Vagina (tissue), 2 donors: ENCODE data around the gene FAM219A. TPM values are rescaled to one million over a fixed set of nuclear protein-coding genes. Genes with fewer than 3 reads are reported as not detected.
A peak's percentile ranks its signal among the peaks of the same experiment; 100 is the strongest.

Source experiments
- DNase-seq, 2 donors: peaks; one replicate each; pipeline ENCODE4 v3.0.0-alpha.2; 2017; ENCODE audit errors: extremely low spot score in 2 of 2
- H3K27ac ChIP-seq: fragments of 200-600 bp; sonication (generic); one replicate; pipeline ENCODE4 v1.5.1; 2019
- H3K27me3 ChIP-seq: fragments of 200-600 bp; sonication (generic); one replicate; pipeline ENCODE4 v1.5.1; 2019
- H3K36me3 ChIP-seq, 2 donors: fragments of 200-600 bp; sonication (generic); one replicate each; pipeline ENCODE4 v1.5.1; 2017 to 2019
- H3K4me1 ChIP-seq: fragments of 200-600 bp; sonication (generic); one replicate; pipeline ENCODE4 v1.5.1; 2019
- H3K4me3 ChIP-seq, 2 donors: fragments of 200-600 bp; sonication (generic); 1 replicate in 1 of 2; 2 replicates in 1 of 2; pipeline ENCODE4 v1.5.1; 2016 to 2019
- H3K9me3 ChIP-seq: fragments of 200-600 bp; sonication (generic); one replicate; pipeline ENCODE4 v1.5.1; 2019
- CTCF ChIP-seq, 3 experiments: fragments of 450-650 bp in 2 of 3; fragments of 200-600 bp in 1 of 3; sonication (generic) in 1 of 3; IDR thresholded peaks; one replicate each; pipeline ENCODE4 v1.5.1; 2017 to 2019; ENCODE audit warnings: antibody characterized with exemption in 3 of 3, mild to moderate bottlenecking in 2 of 3, moderate library complexity in 2 of 3
- POLR2A ChIP-seq, 2 donors: fragments of 450-650 bp; IDR thresholded peaks; one replicate each; pipeline ENCODE4 v1.6.1; 2017; ENCODE audit warnings: antibody characterized with exemption in 2 of 2, mild to moderate bottlenecking in 2 of 2, moderate library complexity in 2 of 2
- POLR2AphosphoS5 ChIP-seq, 2 donors: sonication (generic); formaldehyde crosslinking; IDR thresholded peaks; one replicate each; pipeline ENCODE4 v1.9.0; 2017; ENCODE audit warnings: antibody characterized with exemption in 2 of 2, mild to moderate bottlenecking in 2 of 2, low read depth in 1 of 2; ENCODE audit not compliant: insufficient read depth in 1 of 2
- intact Hi-C: fragments of 100-400 bp; cut with DNase I; formaldehyde crosslinking; loops from one replicate; pipeline ENCODE4 v1.15.1; 2023
- total RNA-seq: library from RNA; depleted of rRNA; stranded (reverse); fragments of >200 nt; gene quantifications from one replicate; pipeline ENCODE4 v1.2.3, GENCODE V29; 2016

The FAM219A gene
- total RNA-seq, 1 donor from 2014 or later, result 9.3 TPM

GRCh38 chr9:34501372-34501771 lies 43.0 kb upstream of the FAM219A start:
- Histone ChIP-seq H3K27me3 (no peaks in the 10 kb centered on the region), H3K4me3 (no peak overlapping the region), H3K4me1 (peaks cover 25% of the 10 kb centered on the region), H3K27ac (no peak overlapping the region), H3K36me3 (no peaks in the 10 kb centered on the region), H3K9me3 (no peaks in the 10 kb centered on the region)
- DNase-seq, result no peak
- TF ChIP-seq POLR2A (IDR thresholded peaks at IDR 0.05) (no peak), POLR2AphosphoS5 (IDR thresholded peaks at IDR 0.05; ENCODE audit: insufficient read depth in 1 of 2, low read depth in 1 of 2) (no peak), CTCF (IDR thresholded peaks at IDR 0.05) (no peak)
- intact Hi-C loops, result loop anchor here (5.0 kb wide), 1 partner anchor 49 kb away; no protein-coding TSS in a partner anchor

- no peaks in the 10 kb centered on the region for H3K36me3 ChIP-seq
- peaks cover 25% of the 10 kb centered on the region for H3K4me1 ChIP-seq
- no peaks in the 10 kb centered on the region for H3K9me3 ChIP-seq
- H3K27me3 ChIP-seq, result no peaks in the 10 kb centered on the region
- no peak for DNase-seq
- intact Hi-C loops, result loop anchor here (5.0 kb wide), 1 partner anchor 48 kb away; no protein-coding TSS in a partner anchor
- H3K4me3 ChIP-seq, result no peak overlapping the region
- no peak overlapping the region for H3K27ac ChIP-seq
- TF ChIP-seq POLR2AphosphoS5 (IDR thresholded peaks at IDR 0.05; ENCODE audit: insufficient read depth in 1 of 2, low read depth in 1 of 2) (no peak), CTCF (IDR thresholded peaks at IDR 0.05) (peak; percentile 82 to 90 (median 84)), POLR2A (IDR thresholded peaks at IDR 0.05) (no peak)
These were observed 42.4 kb upstream of the FAM219A start for GRCh38 chr9:34500623-34501267.

- TF ChIP-seq CTCF (IDR thresholded peaks at IDR 0.05), result no peak
- TF ChIP-seq POLR2AphosphoS5 (IDR thresholded peaks at IDR 0.05; ENCODE audit: insufficient read depth in 1 of 2, low read depth in 1 of 2), result no peak
- TF ChIP-seq POLR2A (IDR thresholded peaks at IDR 0.05), result no peak
- intact Hi-C loops, result loop anchor here (5.0 to 10.0 kb wide), 2 partner anchors 94 to 747 kb away; no protein-coding TSS in a partner anchor
- H3K36me3 ChIP-seq, result no peaks in the 10 kb centered on the region
- peaks cover 25% of the 10 kb centered on the region for H3K4me1 ChIP-seq
- DNase-seq, result no peak
- H3K9me3 ChIP-seq, result no peaks in the 10 kb centered on the region
- no peak overlapping the region for H3K4me3 ChIP-seq
- no peak overlapping the region for H3K27ac ChIP-seq
- no peaks in the 10 kb centered on the region for H3K27me3 ChIP-seq
These were observed 40.7 kb upstream of the FAM219A start for GRCh38 chr9:34499076-34499475.

- H3K4me1 ChIP-seq, result peaks cover 23% of the 10 kb centered on the region
- no peaks in the 10 kb centered on the region for H3K9me3 ChIP-seq
- no peaks in the 10 kb centered on the region for H3K36me3 ChIP-seq
- no peak for DNase-seq
- no peaks in the 10 kb centered on the region for H3K27me3 ChIP-seq
- TF ChIP-seq CTCF (IDR thresholded peaks at IDR 0.05), result no peak
- no peak for TF ChIP-seq POLR2A (IDR thresholded peaks at IDR 0.05)
- no peak overlapping the region for H3K27ac ChIP-seq
- H3K4me3 ChIP-seq, result no peak overlapping the region
- intact Hi-C loops, result loop anchor here (5.0 to 10.0 kb wide), 2 partner anchors 94 to 746 kb away; no protein-coding TSS in a partner anchor
These were observed 40.2 kb upstream of the FAM219A start for GRCh38 chr9:34498553-34498952.

GRCh38 chr9:34496149-34496712 lies 37.9 kb upstream of the FAM219A start:
- Histone ChIP-seq H3K9me3 (no peaks in the 10 kb centered on the region), H3K27me3 (no peaks in the 10 kb centered on the region), H3K4me3 (no peak overlapping the region), H3K4me1 (peaks cover under 1% of the 10 kb centered on the region), H3K27ac (no peak overlapping the region), H3K36me3 (no peaks in the 10 kb centered on the region)
- intact Hi-C loops, result loop anchor here (5.0 to 10.0 kb wide), 2 partner anchors 91 to 744 kb away; no protein-coding TSS in a partner anchor
- TF ChIP-seq POLR2AphosphoS5 (IDR thresholded peaks at IDR 0.05; ENCODE audit: insufficient read depth in 1 of 2, low read depth in 1 of 2) (no peak), CTCF (IDR thresholded peaks at IDR 0.05) (no peak), POLR2A (IDR thresholded peaks at IDR 0.05) (no peak)
- no peak for DNase-seq
